Liver (tissue), 9 donors: ENCODE results near the gene ABHD5. TPM values are rescaled to one million over a fixed set of nuclear protein-coding genes. Genes with fewer than 3 reads are reported as not detected.

Source experiments
- DNase-seq: peaks from one replicate; pipeline ENCODE4 v3.0.0-alpha.2; 2017; ENCODE audit warnings: low spot score
- H3K27ac ChIP-seq, 2 donors: one replicate each; pipeline ENCODE4 v1.7.0; 2013; ENCODE audit warnings: inconsistent platforms in 2 of 2, low read length in 2 of 2, control low read depth in 1 of 2, low read depth in 1 of 2, mild to moderate bottlenecking in 1 of 2
- H3K27me3 ChIP-seq, 4 donors: one replicate each; pipeline versions ENCODE4 v1.6.1 to v1.7.0; 2013; ENCODE audit warnings: low read length in 3 of 4, inconsistent platforms in 1 of 4, mild to moderate bottlenecking in 1 of 4, moderate library complexity in 1 of 4; ENCODE audit not compliant: control insufficient read depth in 4 of 4, insufficient read depth in 4 of 4
- H3K36me3 ChIP-seq, 4 donors: one replicate each; pipeline versions ENCODE4 v1.6.1 to v1.7.0; 2013; ENCODE audit warnings: low read length in 3 of 4, mild to moderate bottlenecking in 3 of 4, low read depth in 1 of 4, moderate library complexity in 1 of 4; ENCODE audit not compliant: control insufficient read depth in 4 of 4, insufficient read depth in 3 of 4
- H3K4me1 ChIP-seq, 4 donors: one replicate each; pipeline versions ENCODE4 v1.6.1 to v1.7.0; 2013; ENCODE audit warnings: low read length in 3 of 4, mild to moderate bottlenecking in 3 of 4, moderate library complexity in 1 of 4; ENCODE audit not compliant: control insufficient read depth in 4 of 4, insufficient read depth in 4 of 4
- H3K4me3 ChIP-seq, 3 donors: one replicate each; pipeline versions ENCODE4 v1.6.1 to v1.7.0; 2013; ENCODE audit warnings: low read length in 3 of 3, control low read depth in 1 of 3, low read depth in 1 of 3, mild to moderate bottlenecking in 1 of 3
- H3K9ac ChIP-seq, 2 donors: one replicate each; pipeline ENCODE4 v1.7.0; 2013; ENCODE audit warnings: low read length in 2 of 2, mild to moderate bottlenecking in 2 of 2, moderate library complexity in 2 of 2, control low read depth in 1 of 2, low read depth in 1 of 2
- H3K9me3 ChIP-seq, 4 donors: one replicate each; pipeline versions ENCODE4 v1.6.1 to v1.7.0; 2013; ENCODE audit warnings: low read length in 3 of 4; ENCODE audit not compliant: control insufficient read depth in 4 of 4
- EGR1 ChIP-seq, 2 donors: IDR thresholded peaks; 2 replicates each; pipeline ENCODE4 v1.6.1; 2016 to 2018; ENCODE audit warnings: antibody characterized with exemption in 2 of 2, low read depth in 2 of 2
- FOXA1 ChIP-seq: IDR thresholded peaks from 2 replicates; pipeline ENCODE4 v1.6.1; 2016; ENCODE audit warnings: antibody characterized with exemption
- FOXA2 ChIP-seq: IDR thresholded peaks from 2 replicates; pipeline ENCODE4 v1.6.1; 2016; ENCODE audit warnings: antibody characterized with exemption
- GABPA ChIP-seq, 2 donors: IDR thresholded peaks in 1 of 2; conservative IDR thresholded peaks in 1 of 2; 2 replicates each; pipeline ENCODE4 v1.6.1; 2016; ENCODE audit warnings: antibody characterized with exemption in 2 of 2, mild to moderate bottlenecking in 1 of 2, moderate library complexity in 1 of 2
- HNF4A ChIP-seq, 2 donors: conservative IDR thresholded peaks; 2 replicates each; pipeline ENCODE4 v1.6.1; 2016; ENCODE audit warnings: antibody characterized with exemption in 2 of 2, mild to moderate bottlenecking in 2 of 2
- HNF4G ChIP-seq: IDR thresholded peaks from 2 replicates; pipeline ENCODE4 v1.6.1; 2016; ENCODE audit warnings: antibody characterized with exemption
- JUND ChIP-seq, 2 donors: IDR thresholded peaks; 2 replicates each; pipeline ENCODE4 v1.6.1; 2016; ENCODE audit warnings: antibody characterized with exemption in 2 of 2
- NR2F2 ChIP-seq: IDR thresholded peaks from 2 replicates; pipeline ENCODE4 v1.6.1; 2016; ENCODE audit warnings: antibody characterized with exemption
- RAD21 ChIP-seq, 2 donors: IDR thresholded peaks; 2 replicates each; pipeline ENCODE4 v1.6.1; 2016; ENCODE audit warnings: antibody characterized with exemption in 2 of 2, mild to moderate bottlenecking in 2 of 2
- REST ChIP-seq: IDR thresholded peaks from 2 replicates; pipeline ENCODE4 v1.6.1; 2016; ENCODE audit warnings: antibody characterized with exemption, mild to moderate bottlenecking
- RXRA ChIP-seq, 2 donors: IDR thresholded peaks; 2 replicates each; pipeline ENCODE4 v1.6.1; 2017 to 2018; ENCODE audit warnings: antibody characterized with exemption in 2 of 2, mild to moderate bottlenecking in 1 of 2
- SP1 ChIP-seq: IDR thresholded peaks from 2 replicates; pipeline ENCODE4 v1.6.1; 2018; ENCODE audit warnings: antibody characterized with exemption, mild to moderate bottlenecking
- TAF1 ChIP-seq: conservative IDR thresholded peaks from 2 replicates; pipeline ENCODE4 v1.6.1; 2016; ENCODE audit warnings: antibody characterized with exemption, mild to moderate bottlenecking
- YY1 ChIP-seq: IDR thresholded peaks from 2 replicates; pipeline ENCODE4 v1.6.1; 2016; ENCODE audit warnings: antibody characterized with exemption, mild to moderate bottlenecking
- WGBS: extraction: QIAGEN DNeasy Blood & Tissue Kit; methylation state at CpG from one replicate; pipeline ENCODE4 v1.1.7; 2013; 5-methylcytosine and 5-hydroxymethylcytosine counted together
- polyA plus RNA-seq, 2 donors: library from polyadenylated mRNA; stranded (reverse) in 1 of 2; unstranded in 1 of 2; fragments of 200-250 nt in 1 of 2; fragments of >200 nt in 1 of 2; fragmentation: Nextera tagmentation in 1 of 2; extraction: Ambion mirVana in 1 of 2; gene quantifications; one replicate each; pipeline versions ENCODE4 v1.2.1 to v1.2.3, GENCODE V29; 2013 to 2015
- total RNA-seq, 2 donors: library from RNA; depleted of rRNA; stranded (reverse); fragments of >200 nt; gene quantifications; one replicate each; pipeline ENCODE4 v1.2.3, GENCODE V29; 2014
- TF ChIP-seq, protein P1 (sequence below): IDR thresholded peaks from 2 replicates; pipeline ENCODE4 v1.6.1; 2016; ENCODE audit warnings: antibody characterized with exemption
- TF ChIP-seq, protein P2 (sequence below): IDR thresholded peaks from 2 replicates; pipeline ENCODE4 v1.6.1; 2016; ENCODE audit warnings: antibody characterized with exemption
- TF ChIP-seq, protein P3 (sequence below): fragments of 150-350 bp; IDR thresholded peaks from 2 replicates; pipeline ENCODE4 v1.5.1; 2017; ENCODE audit warnings: improper control_type of control experiment, low read depth, low read length; ENCODE audit not compliant: missing input control
- TF ChIP-seq, protein P4 (sequence below): IDR thresholded peaks from 2 replicates; pipeline ENCODE4 v1.6.1; 2016; ENCODE audit warnings: antibody characterized with exemption
- donor health status: healthy.
- donor health status: healthy.
- donor health status: healthy.
- donor health status: healthy.
- donor health status: healthy.

The ABHD5 gene
- total and polyA plus RNA-seq, 4 donors, result 9.2 to 25.8 (median 16.1) TPM

GRCh38 chr3:43707266-43707665 is 16.5 kb downstream of the ABHD5 start:
- Histone ChIP-seq H3K27ac (no peak overlapping the region), H3K9me3 (no peaks in the 10 kb centered on the region), H3K9ac (no peak overlapping the region), H3K4me1 (peaks cover 0 to 35% (median 21%) of the 10 kb centered on the region in 4 donors), H3K27me3 (no peaks in the 10 kb centered on the region), H3K4me3 (no peak overlapping the region), H3K36me3 (peaks cover 4 to 17% (median 12%) of the 10 kb centered on the region in 4 donors)
- DNase-seq, result no peak
- no peak for TF ChIP-seq YY1
- no peak for TF ChIP-seq TAF1
- no peak for TF ChIP-seq HNF4G
- no peak for TF ChIP-seq HNF4A (conservative IDR thresholded peaks at IDR 0.05)
- TF ChIP-seq GABPA (IDR thresholded peaks at IDR 0.05 in 1 of 2, conservative IDR thresholded peaks at IDR 0.05 in 1 of 2), result no peak
- TF ChIP-seq, protein P1, sequence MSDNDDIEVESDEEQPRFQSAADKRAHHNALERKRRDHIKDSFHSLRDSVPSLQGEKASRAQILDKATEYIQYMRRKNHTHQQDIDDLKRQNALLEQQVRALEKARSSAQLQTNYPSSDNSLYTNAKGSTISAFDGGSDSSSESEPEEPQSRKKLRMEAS, result no peak
- no peak for TF ChIP-seq REST
- TF ChIP-seq SP1, result no peak
- TF ChIP-seq RXRA (IDR thresholded peaks at IDR 0.05), result no peak
- TF ChIP-seq RAD21 (IDR thresholded peaks at IDR 0.05), result no peak
- TF ChIP-seq, protein P2, sequence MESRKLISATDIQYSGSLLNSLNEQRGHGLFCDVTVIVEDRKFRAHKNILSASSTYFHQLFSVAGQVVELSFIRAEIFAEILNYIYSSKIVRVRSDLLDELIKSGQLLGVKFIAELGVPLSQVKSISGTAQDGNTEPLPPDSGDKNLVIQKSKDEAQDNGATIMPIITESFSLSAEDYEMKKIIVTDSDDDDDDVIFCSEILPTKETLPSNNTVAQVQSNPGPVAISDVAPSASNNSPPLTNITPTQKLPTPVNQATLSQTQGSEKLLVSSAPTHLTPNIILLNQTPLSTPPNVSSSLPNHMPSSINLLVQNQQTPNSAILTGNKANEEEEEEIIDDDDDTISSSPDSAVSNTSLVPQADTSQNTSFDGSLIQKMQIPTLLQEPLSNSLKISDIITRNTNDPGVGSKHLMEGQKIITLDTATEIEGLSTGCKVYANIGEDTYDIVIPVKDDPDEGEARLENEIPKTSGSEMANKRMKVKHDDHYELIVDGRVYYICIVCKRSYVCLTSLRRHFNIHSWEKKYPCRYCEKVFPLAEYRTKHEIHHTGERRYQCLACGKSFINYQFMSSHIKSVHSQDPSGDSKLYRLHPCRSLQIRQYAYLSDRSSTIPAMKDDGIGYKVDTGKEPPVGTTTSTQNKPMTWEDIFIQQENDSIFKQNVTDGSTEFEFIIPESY, result no peak
- TF ChIP-seq JUND (IDR thresholded peaks at IDR 0.05), result no peak
- TF ChIP-seq FOXA2, result no peak
- TF ChIP-seq NR2F2, result no peak
- TF ChIP-seq, protein P3, sequence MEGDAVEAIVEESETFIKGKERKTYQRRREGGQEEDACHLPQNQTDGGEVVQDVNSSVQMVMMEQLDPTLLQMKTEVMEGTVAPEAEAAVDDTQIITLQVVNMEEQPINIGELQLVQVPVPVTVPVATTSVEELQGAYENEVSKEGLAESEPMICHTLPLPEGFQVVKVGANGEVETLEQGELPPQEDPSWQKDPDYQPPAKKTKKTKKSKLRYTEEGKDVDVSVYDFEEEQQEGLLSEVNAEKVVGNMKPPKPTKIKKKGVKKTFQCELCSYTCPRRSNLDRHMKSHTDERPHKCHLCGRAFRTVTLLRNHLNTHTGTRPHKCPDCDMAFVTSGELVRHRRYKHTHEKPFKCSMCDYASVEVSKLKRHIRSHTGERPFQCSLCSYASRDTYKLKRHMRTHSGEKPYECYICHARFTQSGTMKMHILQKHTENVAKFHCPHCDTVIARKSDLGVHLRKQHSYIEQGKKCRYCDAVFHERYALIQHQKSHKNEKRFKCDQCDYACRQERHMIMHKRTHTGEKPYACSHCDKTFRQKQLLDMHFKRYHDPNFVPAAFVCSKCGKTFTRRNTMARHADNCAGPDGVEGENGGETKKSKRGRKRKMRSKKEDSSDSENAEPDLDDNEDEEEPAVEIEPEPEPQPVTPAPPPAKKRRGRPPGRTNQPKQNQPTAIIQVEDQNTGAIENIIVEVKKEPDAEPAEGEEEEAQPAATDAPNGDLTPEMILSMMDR, result no peak
- no peak for TF ChIP-seq FOXA1
- TF ChIP-seq, protein P4, sequence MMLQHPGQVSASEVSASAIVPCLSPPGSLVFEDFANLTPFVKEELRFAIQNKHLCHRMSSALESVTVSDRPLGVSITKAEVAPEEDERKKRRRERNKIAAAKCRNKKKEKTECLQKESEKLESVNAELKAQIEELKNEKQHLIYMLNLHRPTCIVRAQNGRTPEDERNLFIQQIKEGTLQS, result no peak
- 60% methylated on average over 2 of the region's 2 CpGs for WGBS

DNA sequence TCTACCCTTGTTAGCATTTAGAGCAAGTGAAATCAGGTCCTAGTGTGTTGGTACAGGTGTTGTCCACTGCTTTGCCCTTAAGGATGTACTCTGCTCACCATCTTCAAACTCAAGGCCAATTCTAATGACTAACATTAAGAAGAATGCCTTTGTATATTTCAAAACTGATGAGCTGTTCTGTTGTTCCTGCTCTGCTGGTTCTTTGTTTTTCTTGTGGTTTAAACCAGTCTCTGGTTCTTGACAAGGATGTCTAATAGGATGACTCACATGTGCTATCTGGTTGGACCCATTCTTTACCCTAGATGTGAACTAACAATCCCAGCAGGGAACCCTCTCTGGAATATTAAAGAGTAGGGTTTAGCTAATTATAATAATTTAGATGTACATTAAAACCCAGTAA is 17.3 kb downstream of the ABHD5 start:
- H3K27ac ChIP-seq, result no peak overlapping the region
- no peak overlapping the region for H3K4me3 ChIP-seq
- no peak for TF ChIP-seq RXRA (IDR thresholded peaks at IDR 0.05)
- TF ChIP-seq FOXA2, result no peak
- no peak for TF ChIP-seq JUND (IDR thresholded peaks at IDR 0.05)
- TF ChIP-seq FOXA1, result no peak
- TF ChIP-seq NR2F2, result no peak
- no peak for TF ChIP-seq EGR1 (IDR thresholded peaks at IDR 0.05; ENCODE audit: low read depth in 2 of 2)
- no peak for TF ChIP-seq RAD21 (IDR thresholded peaks at IDR 0.05)
- no peak for TF ChIP-seq HNF4G
- no peak for TF ChIP-seq GABPA (IDR thresholded peaks at IDR 0.05 in 1 of 2, conservative IDR thresholded peaks at IDR 0.05 in 1 of 2)
- no peak for TF ChIP-seq YY1
- no peak for TF ChIP-seq REST
- peaks cover 0 to 35% (median 21%) of the 10 kb centered on the region in 4 donors for H3K4me1 ChIP-seq
- H3K27me3 ChIP-seq, result no peaks in the 10 kb centered on the region
- no peaks in the 10 kb centered on the region for H3K9me3 ChIP-seq
- H3K36me3 ChIP-seq, result peaks cover 6 to 16% (median 14%) of the 10 kb centered on the region in 4 donors
- DNase-seq, result no peak
- no peak overlapping the region for H3K9ac ChIP-seq
